SK-N-SH treated with all-trans-retinoic acid at 6 μM for 48 hours (cell line): ENCODE measurements around the gene ZNF575.

Source experiments
- ATAC-seq: fragments of 200-7000 bp; cut with Tn5 transposase; 3 replicates; pipeline ENCODE4 v1.9.1; 2020; ENCODE audit warnings: mild to moderate bottlenecking, moderate library complexity
- ARNTL ChIP-seq: fragments of 450-650 bp; formaldehyde crosslinking; IDR thresholded peaks from 2 replicates; pipeline ENCODE4 v1.5.0; 2020; ENCODE audit warnings: low read depth, mild to moderate bottlenecking, moderate library complexity, borderline replicate concordance
- BACH2 ChIP-seq: fragments of 250-450 bp; sonication (Bioruptor Pico); IDR thresholded peaks from 2 replicates; pipeline ENCODE4 v1.9.0; 2021; ENCODE audit warnings: mild to moderate bottlenecking, borderline replicate concordance
- CREB5 ChIP-seq: fragments of 250-450 bp; sonication (Bioruptor Pico); IDR thresholded peaks from 2 replicates; pipeline ENCODE4 v1.5.1; 2020; ENCODE audit warnings: low read depth, mild to moderate bottlenecking, moderate library complexity
- CSDC2 ChIP-seq: fragments of 250-450 bp; sonication (Bioruptor Pico); IDR thresholded peaks from 2 replicates; pipeline ENCODE4 v1.5.0; 2020; ENCODE audit warnings: mild to moderate bottlenecking, moderate library complexity
- CSRNP3 ChIP-seq: fragments of 250-450 bp; sonication (Bioruptor Pico); IDR thresholded peaks from 2 replicates; pipeline ENCODE4 v1.5.1; 2021; ENCODE audit warnings: mild to moderate bottlenecking, moderate library complexity
- ESRRG ChIP-seq: fragments of 250-450 bp; sonication (Bioruptor Pico); IDR thresholded peaks from 2 replicates; pipeline ENCODE4 v1.6.1; 2021; ENCODE audit warnings: mild to moderate bottlenecking
- GLIS3 ChIP-seq: fragments of 250-450 bp; sonication (Bioruptor Pico); IDR thresholded peaks from 2 replicates; pipeline ENCODE4 v1.5.0; 2020; ENCODE audit warnings: mild to moderate bottlenecking, moderate library complexity
- ISL1 ChIP-seq: fragments of 250-450 bp; sonication (Bioruptor Pico); IDR thresholded peaks from 2 replicates; pipeline ENCODE4 v2.1.2; 2022; ENCODE audit warnings: mild to moderate bottlenecking, moderate library complexity
- OSR1 ChIP-seq: fragments of 250-450 bp; sonication (Bioruptor Pico); IDR thresholded peaks from 2 replicates; pipeline ENCODE4 v1.8.0; 2022; ENCODE audit warnings: moderate library complexity, mild to moderate bottlenecking, inconsistent platforms
- PATZ1 ChIP-seq: fragments of 250-450 bp; sonication (Bioruptor Pico); IDR thresholded peaks from 2 replicates; pipeline ENCODE4 v1.8.0; 2020; ENCODE audit warnings: mild to moderate bottlenecking, moderate library complexity, borderline replicate concordance
- POU6F1 ChIP-seq: fragments of 250-450 bp; sonication (Bioruptor Pico); IDR thresholded peaks from 2 replicates; pipeline ENCODE4 v1.8.0; 2021; ENCODE audit warnings: low read depth, mild to moderate bottlenecking, moderate library complexity, borderline replicate concordance
- PPARA ChIP-seq: fragments of 250-450 bp; sonication (Bioruptor Pico); IDR thresholded peaks from 2 replicates; pipeline ENCODE4 v1.5.0; 2020; ENCODE audit warnings: mild to moderate bottlenecking, borderline replicate concordance
- RARB ChIP-seq: fragments of 250-450 bp; sonication (Bioruptor Pico); IDR thresholded peaks from 2 replicates; pipeline ENCODE4 v1.8.0; 2021; ENCODE audit warnings: mild to moderate bottlenecking, moderate library complexity
- SNAI2 ChIP-seq: fragments of 250-450 bp; sonication (Bioruptor Pico); IDR thresholded peaks from 2 replicates; pipeline ENCODE4 v1.5.0; 2020; ENCODE audit warnings: mild to moderate bottlenecking, moderate library complexity
- TCF4 ChIP-seq: fragments of 250-450 bp; sonication (Bioruptor Pico); IDR thresholded peaks from 2 replicates; pipeline ENCODE4 v1.8.0; 2021; ENCODE audit warnings: mild to moderate bottlenecking, moderate library complexity, borderline replicate concordance
- TOX ChIP-seq: fragments of 250-450 bp; sonication (Bioruptor Pico); IDR thresholded peaks from 2 replicates; pipeline ENCODE4 v1.8.0; 2021; ENCODE audit warnings: mild to moderate bottlenecking, moderate library complexity, borderline replicate concordance
- TSHZ2 ChIP-seq: fragments of 250-450 bp; sonication (Bioruptor Pico); IDR thresholded peaks from 2 replicates; pipeline ENCODE4 v1.5.0; 2020; ENCODE audit warnings: mild to moderate bottlenecking, moderate library complexity
- ZC3H10 ChIP-seq: fragments of 250-450 bp; sonication (Bioruptor Pico); IDR thresholded peaks from 2 replicates; pipeline ENCODE4 v1.5.1; 2021; ENCODE audit warnings: mild to moderate bottlenecking, moderate library complexity
- ZFP3 ChIP-seq: fragments of 250-450 bp; sonication (Bioruptor Pico); IDR thresholded peaks from 2 replicates; pipeline ENCODE4 v1.5.0; 2020; ENCODE audit warnings: mild to moderate bottlenecking, moderate library complexity
- ZFP30 ChIP-seq: fragments of 450-650 bp; formaldehyde crosslinking; IDR thresholded peaks from 2 replicates; pipeline ENCODE4 v1.5.0; 2022; ENCODE audit warnings: mild to moderate bottlenecking, moderate library complexity
- ZNF565 ChIP-seq: fragments of 450-650 bp; formaldehyde crosslinking; conservative IDR thresholded peaks from 2 replicates; pipeline ENCODE4 v1.5.0; 2020; ENCODE audit warnings: low read depth, mild to moderate bottlenecking, moderate library complexity
- ZNF70 ChIP-seq: fragments of 450-650 bp; formaldehyde crosslinking; IDR thresholded peaks from 2 replicates; pipeline ENCODE4 v1.5.0; 2020; ENCODE audit warnings: mild to moderate bottlenecking, moderate library complexity
- ZNF8 ChIP-seq: fragments of 450-650 bp; formaldehyde crosslinking; IDR thresholded peaks from 2 replicates; pipeline ENCODE4 v1.5.0; 2020; ENCODE audit warnings: mild to moderate bottlenecking, moderate library complexity

Gene ZNF575

GRCh38 chr19:43532571-43532961 lies 422 bp upstream of the ZNF575 start (continued):
- TF ChIP-seq CREB5 (CRISPR knock-in tag) (no peak), ARNTL (CRISPR knock-in tag) (no peak), ZNF8 (no peak)

GRCh38 chr19:43533546-43534304 lies 737 bp downstream of the ZNF575 start:
- peak; percentile 91 for ATAC-seq
- TF ChIP-seq PATZ1 (CRISPR knock-in tag) (no peak), ISL1 (CRISPR knock-in tag) (no peak), ESRRG (CRISPR knock-in tag) (no peak), TOX (no peak), PPARA (CRISPR knock-in tag) (no peak), ZFP30 (CRISPR knock-in tag) (no peak), ZNF8 (no peak), RARB (CRISPR knock-in tag) (no peak), ZNF70 (CRISPR knock-in tag) (no peak), ZNF565 (CRISPR knock-in tag) (no peak), ZC3H10 (CRISPR knock-in tag) (no peak), TCF4 (CRISPR knock-in tag) (no peak), ARNTL (CRISPR knock-in tag) (no peak), GLIS3 (CRISPR knock-in tag) (no peak), ZFP3 (CRISPR knock-in tag) (no peak), POU6F1 (CRISPR knock-in tag) (no peak), TSHZ2 (CRISPR knock-in tag) (no peak)
- TF ChIP-seq, all 23 proteins: peak for 0

- TF ChIP-seq TOX (no peak), RARB (CRISPR knock-in tag) (no peak), CREB5 (CRISPR knock-in tag) (no peak), OSR1 (no peak), SNAI2 (no peak), POU6F1 (CRISPR knock-in tag) (no peak), BACH2 (CRISPR knock-in tag) (no peak), ZC3H10 (CRISPR knock-in tag) (no peak), CSRNP3 (CRISPR knock-in tag) (no peak), ZNF8 (no peak), ZFP3 (CRISPR knock-in tag) (no peak), ZNF565 (CRISPR knock-in tag) (no peak), TCF4 (CRISPR knock-in tag) (no peak), ESRRG (CRISPR knock-in tag) (no peak), CSDC2 (CRISPR knock-in tag) (no peak)
- ATAC-seq = no peak
Measured at GRCh38 chr19:43534305-43534815, 1.4 kb downstream of the ZNF575 start.
